Retina (tissue), 1 donor: ENCODE measurements around the gene TMEM178B.
A peak's percentile ranks its signal among the peaks of the same experiment; 100 is the strongest.
"Not testable (repeated sequence)": the region's sequence is repeated elsewhere in the genome, so short reads cannot be mapped to it uniquely, and the experiment has no call there.

Source experiments
- DNase-seq: peaks from one replicate; pipeline ENCODE4 v3.0.0-alpha.2; 2016

TMEM178B gene

DNA sequence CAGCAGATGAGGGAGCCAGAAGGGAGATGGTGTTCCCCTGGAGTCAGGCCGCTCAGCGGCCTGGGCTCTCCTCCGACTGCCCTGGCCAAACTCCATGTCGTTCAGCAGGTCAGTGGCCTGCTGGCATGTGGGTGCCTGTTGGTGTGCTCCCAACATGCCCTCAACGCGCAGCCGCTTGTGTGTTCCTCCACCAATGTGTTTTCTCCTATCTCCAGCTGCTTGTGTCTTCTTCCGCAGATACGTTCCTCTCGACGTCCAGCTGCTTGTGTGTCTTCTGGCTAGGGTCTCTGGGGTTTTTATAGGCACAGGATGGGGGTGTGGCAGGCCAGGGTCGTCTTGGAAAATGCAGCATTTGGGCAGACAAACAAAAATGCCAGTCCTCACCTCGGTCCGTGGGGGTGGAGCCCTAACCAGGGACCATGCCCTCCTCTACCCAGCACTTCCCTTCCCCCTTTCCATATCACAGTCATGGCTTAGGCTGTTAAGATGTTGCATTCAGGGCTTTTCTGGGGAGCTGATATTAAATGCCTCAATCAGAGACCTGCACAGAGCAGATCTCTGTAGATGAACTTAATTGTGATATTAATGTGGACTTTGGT is 111.6 kb downstream of the TMEM178B start:
- no peak for DNase-seq

- no peak for DNase-seq
Measured at GRCh38 chr7:141189231-141189630, 115.4 kb downstream of the TMEM178B start.

DNA sequence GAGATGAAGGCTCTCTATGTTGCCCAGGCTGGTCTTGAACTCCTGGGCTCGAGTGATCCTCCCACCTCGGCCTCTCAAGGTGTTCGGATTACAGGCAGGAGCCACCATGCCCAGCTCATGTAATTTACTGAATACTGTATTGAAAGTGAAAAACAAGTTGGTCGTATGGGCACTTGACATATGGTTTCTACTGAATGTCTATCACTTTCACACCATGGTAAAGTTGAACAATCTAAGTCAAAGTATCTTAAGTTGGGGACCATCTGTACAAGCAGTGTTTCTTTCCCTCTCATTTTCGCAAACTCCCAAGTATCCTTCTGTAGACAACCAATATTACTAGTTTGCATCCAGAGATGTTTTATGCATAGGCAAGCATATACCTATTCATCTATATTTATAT is 116.6 kb downstream of the TMEM178B start:
- no peak for DNase-seq

DNA sequence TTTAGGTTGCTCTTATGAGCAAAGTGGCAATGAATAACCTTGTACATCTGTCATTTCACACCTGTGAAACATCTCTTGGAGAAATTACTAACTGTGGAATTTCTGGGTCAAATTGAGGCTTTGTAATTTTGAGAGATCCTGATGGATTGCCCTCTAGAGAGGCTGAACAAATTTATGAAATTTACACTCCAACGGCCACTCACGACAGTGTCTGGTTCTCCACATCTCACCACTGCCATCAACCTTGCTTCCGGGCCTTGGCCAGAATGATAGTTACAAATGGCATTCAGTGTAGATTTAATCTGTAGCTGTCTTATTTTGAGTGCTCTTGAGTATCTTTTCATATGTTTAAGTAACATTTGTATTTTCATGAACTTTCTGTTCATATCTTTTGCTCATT is 117.4 kb downstream of the TMEM178B start:
- no peak for DNase-seq

- no peak for DNase-seq
Measured at GRCh38 chr7:141193066-141193465, 119.2 kb downstream of the TMEM178B start.

GRCh38 chr7:141195722-141196121 is 121.9 kb downstream of the TMEM178B start:
- not testable (repeated sequence) for DNase-seq

- DNase-seq: no peak
Measured at GRCh38 chr7:141198194-141198958, 124.5 kb downstream of the TMEM178B start.

- no peak for DNase-seq
Measured at GRCh38 chr7:141200191-141201108, 126.6 kb downstream of the TMEM178B start.

- no peak for DNase-seq
Measured at GRCh38 chr7:141201145-141201885, 127.5 kb downstream of the TMEM178B start.

DNA sequence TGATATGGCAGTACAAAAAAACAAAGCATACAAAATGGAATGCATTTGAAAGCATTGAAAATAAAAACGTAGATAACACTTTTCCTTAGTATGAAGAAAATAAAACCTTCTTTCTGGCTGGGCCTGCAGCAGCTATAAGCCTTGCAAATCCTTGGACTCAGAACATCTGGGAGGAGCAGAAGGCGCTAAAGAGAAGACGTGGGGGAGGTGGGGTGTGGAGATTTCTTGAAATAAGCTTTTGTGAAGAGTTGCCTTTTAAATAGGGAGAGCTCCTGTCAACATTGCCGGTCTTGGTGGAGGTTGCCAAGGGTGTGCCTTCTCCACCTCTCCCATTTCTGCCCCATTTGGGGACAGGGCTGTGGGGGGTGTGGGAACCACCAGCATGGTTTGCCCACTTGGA is 128.7 kb downstream of the TMEM178B start:
- DNase-seq: no peak

DNA sequence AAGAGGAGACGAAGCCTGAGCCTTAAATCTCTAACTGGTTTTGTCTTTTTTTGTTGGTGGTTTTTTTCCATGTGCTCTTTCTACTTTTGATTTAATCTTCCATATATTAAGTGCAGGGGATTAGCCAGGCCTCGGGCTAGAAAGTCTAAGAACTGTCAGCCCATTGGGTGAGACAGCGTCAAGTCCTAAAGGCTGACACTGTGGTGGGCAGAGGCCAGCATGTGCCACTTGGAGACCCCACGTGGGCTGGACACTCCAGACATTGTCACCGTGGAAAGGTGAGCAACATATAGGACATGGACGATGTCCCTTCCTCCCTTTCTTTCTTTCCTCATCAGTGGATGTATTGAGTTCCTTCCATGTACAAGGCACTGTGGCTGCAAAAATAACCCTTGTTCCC is 129.3 kb downstream of the TMEM178B start:
- no peak for DNase-seq

DNA sequence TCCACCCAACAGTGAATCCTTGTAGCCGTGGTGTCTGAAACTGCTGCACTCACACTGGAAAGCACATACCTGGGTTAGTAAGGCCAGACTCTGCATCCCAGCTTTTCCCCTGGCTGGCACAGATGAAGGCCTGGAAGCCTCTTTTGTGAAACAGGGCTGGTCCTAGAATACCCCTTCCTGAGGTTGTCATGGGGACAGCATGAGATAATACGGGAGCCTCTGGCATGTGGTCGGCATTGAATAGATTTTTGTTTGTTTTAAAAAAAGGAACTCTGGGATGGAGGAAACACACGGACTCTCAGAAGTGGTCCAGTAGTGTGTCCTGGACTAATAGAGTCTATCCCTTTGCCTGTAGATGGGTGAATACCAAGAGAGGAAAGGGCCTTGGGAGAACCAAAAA is 129.7 kb downstream of the TMEM178B start:
- no peak for DNase-seq

- DNase-seq: no peak
Measured at GRCh38 chr7:141207661-141208060, 133.8 kb downstream of the TMEM178B start.

DNA sequence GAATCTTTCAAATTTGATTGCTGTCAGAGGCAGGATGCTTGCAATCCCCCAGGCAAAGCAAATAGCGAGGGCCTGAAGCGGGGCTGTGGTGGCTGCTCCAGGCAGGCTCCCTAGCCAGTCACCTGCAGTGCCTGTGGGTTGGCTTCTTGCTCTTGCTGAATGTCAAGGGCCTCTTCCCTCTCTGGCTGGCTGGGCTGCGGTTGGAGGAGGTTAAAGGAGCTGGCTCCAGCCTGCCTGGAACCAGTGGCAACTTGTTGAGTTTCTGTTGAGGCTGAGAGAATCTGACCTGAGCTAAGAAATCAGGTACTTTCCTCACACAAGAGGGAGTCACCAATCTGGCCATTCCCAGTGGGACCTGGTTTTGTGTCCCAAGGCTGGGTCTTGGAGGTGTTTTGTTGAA is 134.7 kb downstream of the TMEM178B start:
- DNase-seq: no peak

GRCh38 chr7:141209454-141209853 is 135.6 kb downstream of the TMEM178B start:
- DNase-seq: no peak

- no peak for DNase-seq
Measured at GRCh38 chr7:141210862-141211261, 137.0 kb downstream of the TMEM178B start.

DNA sequence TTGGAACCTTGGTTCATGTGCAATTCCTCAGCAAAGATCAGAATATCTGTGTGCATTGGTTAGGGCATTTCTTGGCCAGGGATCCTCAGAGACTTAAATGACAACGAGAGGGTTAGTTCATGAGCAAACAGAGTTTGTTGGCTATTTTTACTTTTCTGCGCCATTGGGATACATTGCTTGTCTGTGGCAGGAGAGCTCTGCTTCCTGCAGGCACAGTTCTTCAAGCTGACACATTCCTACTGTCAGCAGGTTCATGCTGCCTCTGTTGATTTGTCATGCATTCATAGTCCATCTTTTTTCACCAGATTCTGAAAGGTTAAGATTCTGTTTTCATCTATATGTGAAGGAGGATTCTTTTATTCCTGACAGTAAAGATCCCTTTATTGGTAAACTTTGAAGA is 139.4 kb downstream of the TMEM178B start:
- DNase-seq: no peak

GRCh38 chr7:141217938-141218337 is 144.1 kb downstream of the TMEM178B start:
- DNase-seq: peak; percentile 48

DNA sequence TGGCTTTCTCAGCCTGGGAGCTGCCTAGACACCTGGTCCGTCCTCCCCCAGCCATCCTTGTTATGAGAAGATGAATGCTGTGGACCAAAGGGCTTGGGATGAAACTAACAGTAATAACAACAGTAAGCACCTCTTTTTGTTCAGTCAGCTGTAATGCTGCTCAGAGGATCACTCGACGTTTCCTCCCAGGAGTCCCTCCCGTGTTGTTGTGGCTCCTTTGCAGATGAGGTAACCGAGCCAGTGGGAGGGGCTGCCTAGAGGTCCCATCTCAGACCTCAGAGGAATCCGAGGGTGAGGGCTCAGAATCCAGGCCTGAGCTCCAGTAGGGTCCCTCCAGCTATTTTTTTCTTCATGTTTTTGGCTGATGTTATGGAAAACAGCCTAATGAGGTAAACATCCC is 145.1 kb downstream of the TMEM178B start:
- no peak for DNase-seq

DNA sequence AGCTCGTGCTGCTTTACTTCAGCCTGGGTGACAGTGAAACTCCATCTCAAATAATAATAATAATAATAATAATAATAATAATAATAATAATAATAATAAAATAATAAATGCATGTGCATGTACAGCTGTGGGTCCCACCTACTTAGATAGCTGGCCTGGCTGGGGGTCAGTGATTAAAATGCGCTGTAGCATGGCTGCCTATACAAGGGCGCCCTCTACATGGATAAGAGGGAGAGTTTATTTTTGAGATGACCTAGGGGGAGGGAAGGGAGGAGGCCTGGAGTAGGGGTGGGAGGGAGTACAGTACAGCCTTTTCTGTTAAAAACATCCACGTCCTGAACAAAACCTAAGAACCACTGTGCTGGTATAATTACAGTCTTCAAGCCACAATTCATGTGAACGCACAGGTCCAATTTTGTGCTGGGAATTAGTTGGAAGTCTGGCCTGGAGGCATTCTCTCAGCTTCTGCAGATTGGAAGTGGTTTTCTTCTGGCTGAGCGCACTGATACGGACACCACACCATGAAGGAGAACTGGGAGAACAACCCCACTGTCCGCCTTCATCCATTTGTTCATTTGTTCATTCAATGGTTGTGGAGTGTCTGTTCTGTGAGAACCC is 146.5 kb downstream of the TMEM178B start:
- DNase-seq: no peak

GRCh38 chr7:141221007-141221612 is 147.2 kb downstream of the TMEM178B start:
- no peak for DNase-seq
